Gastrocnemius medialis (tissue), 4 donors: ENCODE results near the gene CCDC12.

ENCODE experiments used
- CTCF ChIP-seq, 5 experiments: fragments of 450-650 bp in 3 of 5; fragments of 200-600 bp in 2 of 5; sonication (generic) in 2 of 5; IDR thresholded peaks in 4 of 5; conservative IDR thresholded peaks in 1 of 5; 1 replicate in 4 of 5; 2 replicates in 1 of 5; pipeline ENCODE4 v1.5.1; 2016 to 2019; ENCODE audit warnings: antibody characterized with exemption in 5 of 5, mild to moderate bottlenecking in 3 of 5, moderate library complexity in 3 of 5
- POLR2A ChIP-seq, 2 donors: fragments of 450-650 bp; IDR thresholded peaks; one replicate each; pipeline ENCODE4 v1.6.1; 2017; ENCODE audit warnings: antibody characterized with exemption in 2 of 2, mild to moderate bottlenecking in 2 of 2, moderate library complexity in 2 of 2

GRCh38 chr3:46986782-46987310 lies 10.3 kb upstream of the CCDC12 start:
- TF ChIP-seq CTCF (IDR thresholded peaks at IDR 0.05 in 4 of 5, conservative IDR thresholded peaks at IDR 0.05 in 1 of 5) (no peak), POLR2A (IDR thresholded peaks at IDR 0.05) (no peak)
